IMR-90 (cell line): ENCODE results near the gene LIN7B. TPM values are rescaled to one million over a fixed set of nuclear protein-coding genes. Genes with fewer than 3 reads are reported as not detected.

Experiments
- ATAC-seq: fragments of 200-7000 bp; cut with Tn5 transposase; 2 replicates; pipeline ENCODE4 v1.9.1; 2020; ENCODE audit warnings: low read depth, mild to moderate bottlenecking, moderate library complexity
- BruUV-seq: library from RNA; stranded (reverse); fragments of 400-500 nt; replicated peaks from 2 replicates; lab custom pipeline; 2021; lab: Mats Ljungman, UMichigan
- CTCF ChIA-PET: fragments of 300-600 bp; formaldehyde crosslinking; extraction: SDS; loops from one replicate; lab custom pipeline; 2021; ENCODE audit warnings: antibody characterized with exemption; lab: Yijun Ruan, JAX
- POLR2A ChIA-PET: fragments of 300-600 bp; sonication (Branson Sonifier 250); formaldehyde crosslinking; loops from one replicate; lab custom pipeline; 2022; ENCODE audit warnings: antibody characterized with exemption; ENCODE audit not compliant: unreplicated experiment; lab: Charles Lee
- DNase-seq: peaks from one replicate; pipeline ENCODE4 v3.0.0; 2013
- H2AFZ ChIP-seq: replicated peaks from 2 replicates; pipeline ENCODE3; 2013; ENCODE audit warnings: low read length, mild to moderate bottlenecking; ENCODE audit not compliant: poor library complexity
- H2AK5ac ChIP-seq: 2 replicates; pipeline ENCODE4 v1.6.1; 2013; ENCODE audit warnings: low read depth, low read length, inconsistent platforms
- H2AK9ac ChIP-seq: replicated peaks from 2 replicates; pipeline ENCODE3; 2013; ENCODE audit warnings: mild to moderate bottlenecking, low read depth, low read length, moderate library complexity; ENCODE audit not compliant: poor library complexity
- H2BK120ac ChIP-seq: 2 replicates; pipeline ENCODE4 v1.6.1; 2013; ENCODE audit warnings: low read depth, low read length, inconsistent platforms
- H2BK15ac ChIP-seq: 3 replicates; pipeline ENCODE4 v1.6.1; 2013; ENCODE audit warnings: low read depth, low read length, inconsistent platforms
- H2BK20ac ChIP-seq: 2 replicates; pipeline ENCODE4 v1.6.1; 2013; ENCODE audit warnings: low read depth, mild to moderate bottlenecking, inconsistent platforms, low read length, moderate library complexity
- H2BK5ac ChIP-seq: 2 replicates; pipeline ENCODE4 v1.6.1; 2013; ENCODE audit warnings: mild to moderate bottlenecking, low read depth, low read length, inconsistent platforms; ENCODE audit not compliant: poor library complexity, severe bottlenecking
- H3K14ac ChIP-seq: replicated peaks from 2 replicates; pipeline ENCODE4 v1.6.1; 2013; ENCODE audit warnings: low read depth, low read length, inconsistent platforms
- H3K18ac ChIP-seq: 2 replicates; pipeline ENCODE4 v1.6.1; 2013; ENCODE audit warnings: low read depth, low read length, control low read depth
- H3K23ac ChIP-seq: 2 replicates; pipeline ENCODE4 v1.6.1; 2013; ENCODE audit warnings: low read depth, low read length, inconsistent platforms
- H3K27ac ChIP-seq: 2 replicates; pipeline ENCODE4 v1.5.1; 2013; ENCODE audit warnings: mild to moderate bottlenecking, control low read depth, low read length; ENCODE audit not compliant: insufficient read depth
- H3K27me3 ChIP-seq: 2 replicates; pipeline ENCODE4 v1.6.1; 2013; ENCODE audit warnings: low read length; ENCODE audit not compliant: control insufficient read depth, insufficient read depth
- H3K36me3 ChIP-seq: 2 replicates; pipeline ENCODE4 v1.6.1; 2013; ENCODE audit warnings: low read length, mixed read lengths; ENCODE audit not compliant: control insufficient read depth, insufficient read depth
- H3K4ac ChIP-seq: 2 replicates; pipeline ENCODE4 v1.6.1; 2013; ENCODE audit warnings: low read depth, low read length, inconsistent platforms
- H3K4me1 ChIP-seq: 2 replicates; pipeline ENCODE4 v1.6.1; 2013; ENCODE audit warnings: low read length, mixed read lengths; ENCODE audit not compliant: control insufficient read depth, insufficient read depth
- H3K4me2 ChIP-seq: 2 replicates; pipeline ENCODE4 v1.6.1; 2013; ENCODE audit warnings: low read depth, mild to moderate bottlenecking, control low read depth, low read length, moderate library complexity
- H3K4me3 ChIP-seq: 2 replicates; pipeline ENCODE4 v1.5.1; 2013; ENCODE audit warnings: low read depth, mild to moderate bottlenecking, control low read depth, low read length, moderate library complexity; ENCODE audit not compliant: insufficient read depth
- H3K56ac ChIP-seq: 2 replicates; pipeline ENCODE4 v1.6.1; 2013; ENCODE audit warnings: low read length, inconsistent platforms; ENCODE audit not compliant: insufficient read depth; ENCODE audit errors: extremely low read depth
- H3K79me1 ChIP-seq, 2 experiments: 2 replicates each; pipeline ENCODE4 v1.6.1; 2013; ENCODE audit warnings: low read length in 2 of 2, inconsistent platforms in 1 of 2, low read depth in 1 of 2
- H3K9ac ChIP-seq: 2 replicates; pipeline ENCODE4 v1.6.1; 2013; ENCODE audit warnings: low read depth, low read length, control low read depth
- H3K9me1 ChIP-seq: 2 replicates; pipeline ENCODE4 v1.6.1; 2013; ENCODE audit warnings: low read length, inconsistent platforms; ENCODE audit not compliant: insufficient read depth
- H3K9me3 ChIP-seq: 2 replicates; pipeline ENCODE4 v1.6.1; 2013; ENCODE audit warnings: low read length; ENCODE audit not compliant: control insufficient read depth, insufficient read depth
- H4K20me1 ChIP-seq: 2 replicates; pipeline ENCODE4 v1.6.1; 2013; ENCODE audit warnings: low read length, inconsistent platforms; ENCODE audit not compliant: insufficient read depth
- H4K5ac ChIP-seq: 2 replicates; pipeline ENCODE4 v1.6.1; 2013; ENCODE audit warnings: mild to moderate bottlenecking, low read depth, low read length, control low read depth
- H4K8ac ChIP-seq, 2 experiments: 2 replicates each; pipeline ENCODE4 v1.6.1; 2013; ENCODE audit warnings: low read depth in 2 of 2, low read length in 2 of 2, control low read depth in 1 of 2, inconsistent platforms in 1 of 2
- H4K91ac ChIP-seq: 2 replicates; pipeline ENCODE4 v1.6.1; 2013; ENCODE audit warnings: low read depth, low read length, inconsistent platforms; ENCODE audit not compliant: insufficient read depth
- BHLHE40 ChIP-seq: fragments of 150-350 bp; IDR thresholded peaks from 2 replicates; pipeline ENCODE4 v1.6.1; 2016; ENCODE audit warnings: mild to moderate bottlenecking, low read depth, low read length
- CEBPB ChIP-seq: IDR thresholded peaks from 2 replicates; pipeline ENCODE4 v1.6.1; 2012; ENCODE audit warnings: low read depth, low read length, improper control_type of control experiment
- CHD1 ChIP-seq: IDR thresholded peaks from 2 replicates; pipeline ENCODE4 v1.6.1; 2012; ENCODE audit warnings: low read depth, low read length, improper control_type of control experiment
- CTCF ChIP-seq: conservative IDR thresholded peaks from 2 replicates; pipeline ENCODE4 v1.5.1; 2012; ENCODE audit warnings: mild to moderate bottlenecking, low read depth, low read length, improper control_type of control experiment
- ELK1 ChIP-seq: fragments of 150-350 bp; IDR thresholded peaks from 2 replicates; pipeline ENCODE4 v1.6.1; 2016; ENCODE audit warnings: low read depth, mild to moderate bottlenecking, low read length, moderate library complexity, borderline replicate concordance
- FOS ChIP-seq: fragments of 150-350 bp; IDR thresholded peaks from 2 replicates; pipeline ENCODE4 v1.6.1; 2016; ENCODE audit warnings: low read depth, low read length
- MAFK ChIP-seq: IDR thresholded peaks from 2 replicates; pipeline ENCODE4 v1.6.1; 2012; ENCODE audit warnings: low read depth, low read length, improper control_type of control experiment
- MAZ ChIP-seq: IDR thresholded peaks from 2 replicates; pipeline ENCODE4 v1.6.1; 2012; ENCODE audit warnings: low read depth, mild to moderate bottlenecking, low read length, improper control_type of control experiment, moderate library complexity, borderline replicate concordance
- MXI1 ChIP-seq: IDR thresholded peaks from 2 replicates; pipeline ENCODE4 v1.6.1; 2012; ENCODE audit warnings: low read depth, mild to moderate bottlenecking, low read length, moderate library complexity, borderline replicate concordance
- NFE2L2 ChIP-seq: fragments of 150-350 bp; IDR thresholded peaks from 2 replicates; pipeline ENCODE4 v1.6.1; 2016; ENCODE audit warnings: low read depth, mild to moderate bottlenecking, low read length
- POLR2A ChIP-seq: IDR thresholded peaks from 2 replicates; pipeline ENCODE4 v1.6.1; 2012; ENCODE audit warnings: mild to moderate bottlenecking, low read depth, low read length
- RAD21 ChIP-seq: IDR thresholded peaks from 2 replicates; pipeline ENCODE4 v1.6.1; 2012; ENCODE audit warnings: low read length, improper control_type of control experiment
- RCOR1 ChIP-seq: IDR thresholded peaks from 2 replicates; pipeline ENCODE4 v1.6.1; 2012; ENCODE audit warnings: mild to moderate bottlenecking, low read length, improper control_type of control experiment; ENCODE audit not compliant: insufficient replicate concordance
- RFX5 ChIP-seq: IDR thresholded peaks from 2 replicates; pipeline ENCODE4 v1.8.0; 2012; ENCODE audit warnings: low read depth, mild to moderate bottlenecking, low read length, moderate library complexity
- SMC3 ChIP-seq: fragments of 150-350 bp; IDR thresholded peaks from 2 replicates; pipeline ENCODE4 v1.6.1; 2016; ENCODE audit warnings: low read depth, mild to moderate bottlenecking, antibody characterized with exemption, low read length, moderate library complexity
- USF2 ChIP-seq: fragments of 150-350 bp; IDR thresholded peaks from 2 replicates; pipeline ENCODE4 v1.6.1; 2017; ENCODE audit warnings: mild to moderate bottlenecking, antibody characterized with exemption, low read length, low read depth
- WGBS, 2 experiments: methylation state at CpG; one replicate each; pipeline versions ENCODE4 v1.1.5 to v1.1.7; 2013; ENCODE audit warnings: missing lambda C conversion rate in 2 of 2; ENCODE audit not compliant: insufficient read length in 1 of 2; ENCODE audit errors: extremely low coverage in 2 of 2; 5-methylcytosine and 5-hydroxymethylcytosine counted together
- dilution Hi-C: fragments of 300-500 bp; cut with HindIII; formaldehyde crosslinking; loops from one replicate; pipeline ENCODE4 v1.14.3; 2018; ENCODE audit warnings: low sequenced_read_pairs; ENCODE audit not compliant: unreplicated experiment
- in situ Hi-C: fragments of 300-500 bp; cut with MboI; formaldehyde crosslinking; loops from 3 replicates; pipeline ENCODE4 v1.14.3; 2019; ENCODE audit warnings: low sequenced_read_pairs, inconsistent platforms, mixed read lengths
- intact Hi-C: fragments of 100-400 bp; cut with micrococcal nuclease; formaldehyde crosslinking; loops from 2 replicates; pipeline ENCODE4 v1.10.0; 2022
- polyA plus RNA-seq, 3 experiments: library from polyadenylated mRNA; depleted of rRNA; stranded (reverse); fragments of >200 nt; gene quantifications; 2 replicates each; pipeline ENCODE4 v1.2.3, GENCODE V29; 2012; ENCODE audit warnings: low replicate concordance in 1 of 3
- total RNA-seq: library from RNA; depleted of rRNA; stranded (reverse); fragments of >200 nt; gene quantifications from 2 replicates; pipeline ENCODE4 v1.2.3, GENCODE V29; 2012

Gene LIN7B
- total and polyA plus RNA-seq, 2 of the 4 experiments (the other 2 are of a cell fraction), result 3.8 to 8.0 TPM

- Histone ChIP-seq H3K79me1 (no peaks in the 10 kb centered on the region), H2BK5ac (no peak overlapping the region), H2BK15ac (no peak overlapping the region), H3K4ac (no peak overlapping the region), H3K9ac (no peak overlapping the region), H3K18ac (no peak overlapping the region), H3K27ac (no peak overlapping the region), H2BK120ac (no peak overlapping the region), H3K9me1 (peaks cover 7% of the 10 kb centered on the region; the same call in 1 of the 2 replicates), H3K9me3 (no peaks in the 10 kb centered on the region), H3K56ac (no peak overlapping the region), H2BK20ac (no peak overlapping the region), H3K4me2 (no peak overlapping the region), H4K20me1 (no peaks in the 10 kb centered on the region; the same call in 1 of the 2 replicates), H2AFZ (no peak overlapping the region), H3K27me3 (no peaks in the 10 kb centered on the region; the same call in 1 of the 2 replicates), H4K5ac (no peak overlapping the region), H3K4me3 (no peak overlapping the region), H4K91ac (no peak overlapping the region), H3K23ac (no peak overlapping the region), H4K8ac (no peak overlapping the region), H2AK5ac (no peak overlapping the region), H3K4me1 (peaks cover 5% of the 10 kb centered on the region; the same call in 1 of the 2 replicates), H2AK9ac (no peak overlapping the region), H3K14ac (no peak overlapping the region), H3K36me3 (no peaks in the 10 kb centered on the region)
- dilution Hi-C loops (no loop called here), intact Hi-C loops (no loop called here), in situ Hi-C loops (no loop called here)
- WGBS, 2 experiments, result 94% methylated on average over 11 of the region's 24 CpGs; no CpG with 5 or more reads in 1 of the 2 experiments
- BruUV-seq, result no TSS peak
- DNase-seq (no peak), ATAC-seq (no peak)
- no peak for TF ChIP-seq FOS
- TF ChIP-seq SMC3, result no peak
- no peak for TF ChIP-seq RFX5
- no peak for TF ChIP-seq CHD1
- no peak for TF ChIP-seq MAZ
- no peak for TF ChIP-seq USF2
- TF ChIP-seq CTCF, result no peak
- no peak for TF ChIP-seq RAD21
- TF ChIP-seq ELK1, result no peak
- no peak for TF ChIP-seq RCOR1
- TF ChIP-seq BHLHE40, result no peak
- no peak for TF ChIP-seq MAFK
- TF ChIP-seq CEBPB, result no peak
- TF ChIP-seq POLR2A, result no peak
- no peak for TF ChIP-seq MXI1
- TF ChIP-seq NFE2L2, result no peak
- ChIA-PET CTCF (no interaction called here), POLR2A (no interaction called here)
Observed at GRCh38 chr19:49130325-49130724, 16.2 kb downstream of the LIN7B start.
